IMR-90 (cell line): ENCODE measurements around the gene SIPA1. TPM values are rescaled to one million over a fixed set of nuclear protein-coding genes. Genes with fewer than 3 reads are reported as not detected.

Source experiments
- ATAC-seq: fragments of 200-7000 bp; cut with Tn5 transposase; 2 replicates; pipeline ENCODE4 v1.9.1; 2020; ENCODE audit warnings: low read depth, mild to moderate bottlenecking, moderate library complexity
- BruUV-seq: library from RNA; stranded (reverse); fragments of 400-500 nt; replicated peaks from 2 replicates; lab custom pipeline; 2021; lab: Mats Ljungman, UMichigan
- CTCF ChIA-PET: fragments of 300-600 bp; formaldehyde crosslinking; extraction: SDS; loops from one replicate; lab custom pipeline; 2021; ENCODE audit warnings: antibody characterized with exemption; lab: Yijun Ruan, JAX
- POLR2A ChIA-PET: fragments of 300-600 bp; sonication (Branson Sonifier 250); formaldehyde crosslinking; loops from one replicate; lab custom pipeline; 2022; ENCODE audit warnings: antibody characterized with exemption; ENCODE audit not compliant: unreplicated experiment; lab: Charles Lee
- DNase-seq: peaks from one replicate; pipeline ENCODE4 v3.0.0; 2013
- H2AFZ ChIP-seq: replicated peaks from 2 replicates; pipeline ENCODE3; 2013; ENCODE audit warnings: low read length, mild to moderate bottlenecking; ENCODE audit not compliant: poor library complexity
- H2AK5ac ChIP-seq: 2 replicates; pipeline ENCODE4 v1.6.1; 2013; ENCODE audit warnings: low read depth, low read length, inconsistent platforms
- H2AK9ac ChIP-seq: replicated peaks from 2 replicates; pipeline ENCODE3; 2013; ENCODE audit warnings: mild to moderate bottlenecking, low read depth, low read length, moderate library complexity; ENCODE audit not compliant: poor library complexity
- H2BK120ac ChIP-seq: 2 replicates; pipeline ENCODE4 v1.6.1; 2013; ENCODE audit warnings: low read depth, low read length, inconsistent platforms
- H2BK15ac ChIP-seq: 3 replicates; pipeline ENCODE4 v1.6.1; 2013; ENCODE audit warnings: low read depth, low read length, inconsistent platforms
- H2BK20ac ChIP-seq: 2 replicates; pipeline ENCODE4 v1.6.1; 2013; ENCODE audit warnings: low read depth, mild to moderate bottlenecking, inconsistent platforms, low read length, moderate library complexity
- H2BK5ac ChIP-seq: 2 replicates; pipeline ENCODE4 v1.6.1; 2013; ENCODE audit warnings: mild to moderate bottlenecking, low read depth, low read length, inconsistent platforms; ENCODE audit not compliant: poor library complexity, severe bottlenecking
- H3K14ac ChIP-seq: replicated peaks from 2 replicates; pipeline ENCODE4 v1.6.1; 2013; ENCODE audit warnings: low read depth, low read length, inconsistent platforms
- H3K18ac ChIP-seq: 2 replicates; pipeline ENCODE4 v1.6.1; 2013; ENCODE audit warnings: low read depth, low read length, control low read depth
- H3K23ac ChIP-seq: 2 replicates; pipeline ENCODE4 v1.6.1; 2013; ENCODE audit warnings: low read depth, low read length, inconsistent platforms
- H3K27ac ChIP-seq: 2 replicates; pipeline ENCODE4 v1.5.1; 2013; ENCODE audit warnings: mild to moderate bottlenecking, control low read depth, low read length; ENCODE audit not compliant: insufficient read depth
- H3K27me3 ChIP-seq: 2 replicates; pipeline ENCODE4 v1.6.1; 2013; ENCODE audit warnings: low read length; ENCODE audit not compliant: control insufficient read depth, insufficient read depth
- H3K36me3 ChIP-seq: 2 replicates; pipeline ENCODE4 v1.6.1; 2013; ENCODE audit warnings: low read length, mixed read lengths; ENCODE audit not compliant: control insufficient read depth, insufficient read depth
- H3K4ac ChIP-seq: 2 replicates; pipeline ENCODE4 v1.6.1; 2013; ENCODE audit warnings: low read depth, low read length, inconsistent platforms
- H3K4me1 ChIP-seq: 2 replicates; pipeline ENCODE4 v1.6.1; 2013; ENCODE audit warnings: low read length, mixed read lengths; ENCODE audit not compliant: control insufficient read depth, insufficient read depth
- H3K4me2 ChIP-seq: 2 replicates; pipeline ENCODE4 v1.6.1; 2013; ENCODE audit warnings: low read depth, mild to moderate bottlenecking, control low read depth, low read length, moderate library complexity
- H3K4me3 ChIP-seq: 2 replicates; pipeline ENCODE4 v1.5.1; 2013; ENCODE audit warnings: low read depth, mild to moderate bottlenecking, control low read depth, low read length, moderate library complexity; ENCODE audit not compliant: insufficient read depth
- H3K56ac ChIP-seq: 2 replicates; pipeline ENCODE4 v1.6.1; 2013; ENCODE audit warnings: low read length, inconsistent platforms; ENCODE audit not compliant: insufficient read depth; ENCODE audit errors: extremely low read depth
- H3K79me1 ChIP-seq, 2 experiments: 2 replicates each; pipeline ENCODE4 v1.6.1; 2013; ENCODE audit warnings: low read length in 2 of 2, inconsistent platforms in 1 of 2, low read depth in 1 of 2
- H3K9ac ChIP-seq: 2 replicates; pipeline ENCODE4 v1.6.1; 2013; ENCODE audit warnings: low read depth, low read length, control low read depth
- H3K9me1 ChIP-seq: 2 replicates; pipeline ENCODE4 v1.6.1; 2013; ENCODE audit warnings: low read length, inconsistent platforms; ENCODE audit not compliant: insufficient read depth
- H3K9me3 ChIP-seq: 2 replicates; pipeline ENCODE4 v1.6.1; 2013; ENCODE audit warnings: low read length; ENCODE audit not compliant: control insufficient read depth, insufficient read depth
- H4K20me1 ChIP-seq: 2 replicates; pipeline ENCODE4 v1.6.1; 2013; ENCODE audit warnings: low read length, inconsistent platforms; ENCODE audit not compliant: insufficient read depth
- H4K5ac ChIP-seq: 2 replicates; pipeline ENCODE4 v1.6.1; 2013; ENCODE audit warnings: mild to moderate bottlenecking, low read depth, low read length, control low read depth
- H4K8ac ChIP-seq, 2 experiments: 2 replicates each; pipeline ENCODE4 v1.6.1; 2013; ENCODE audit warnings: low read depth in 2 of 2, low read length in 2 of 2, control low read depth in 1 of 2, inconsistent platforms in 1 of 2
- H4K91ac ChIP-seq: 2 replicates; pipeline ENCODE4 v1.6.1; 2013; ENCODE audit warnings: low read depth, low read length, inconsistent platforms; ENCODE audit not compliant: insufficient read depth
- BHLHE40 ChIP-seq: fragments of 150-350 bp; IDR thresholded peaks from 2 replicates; pipeline ENCODE4 v1.6.1; 2016; ENCODE audit warnings: mild to moderate bottlenecking, low read depth, low read length
- CHD1 ChIP-seq: IDR thresholded peaks from 2 replicates; pipeline ENCODE4 v1.6.1; 2012; ENCODE audit warnings: low read depth, low read length, improper control_type of control experiment
- CTCF ChIP-seq: conservative IDR thresholded peaks from 2 replicates; pipeline ENCODE4 v1.5.1; 2012; ENCODE audit warnings: mild to moderate bottlenecking, low read depth, low read length, improper control_type of control experiment
- MAFK ChIP-seq: IDR thresholded peaks from 2 replicates; pipeline ENCODE4 v1.6.1; 2012; ENCODE audit warnings: low read depth, low read length, improper control_type of control experiment
- MAZ ChIP-seq: IDR thresholded peaks from 2 replicates; pipeline ENCODE4 v1.6.1; 2012; ENCODE audit warnings: low read depth, mild to moderate bottlenecking, low read length, improper control_type of control experiment, moderate library complexity, borderline replicate concordance
- MXI1 ChIP-seq: IDR thresholded peaks from 2 replicates; pipeline ENCODE4 v1.6.1; 2012; ENCODE audit warnings: low read depth, mild to moderate bottlenecking, low read length, moderate library complexity, borderline replicate concordance
- NFE2L2 ChIP-seq: fragments of 150-350 bp; IDR thresholded peaks from 2 replicates; pipeline ENCODE4 v1.6.1; 2016; ENCODE audit warnings: low read depth, mild to moderate bottlenecking, low read length
- SMC3 ChIP-seq: fragments of 150-350 bp; IDR thresholded peaks from 2 replicates; pipeline ENCODE4 v1.6.1; 2016; ENCODE audit warnings: low read depth, mild to moderate bottlenecking, antibody characterized with exemption, low read length, moderate library complexity
- WGBS, 2 experiments: methylation state at CpG; one replicate each; pipeline versions ENCODE4 v1.1.5 to v1.1.7; 2013; ENCODE audit warnings: missing lambda C conversion rate in 2 of 2; ENCODE audit not compliant: insufficient read length in 1 of 2; ENCODE audit errors: extremely low coverage in 2 of 2; 5-methylcytosine and 5-hydroxymethylcytosine counted together
- dilution Hi-C: fragments of 300-500 bp; cut with HindIII; formaldehyde crosslinking; loops from one replicate; pipeline ENCODE4 v1.14.3; 2018; ENCODE audit warnings: low sequenced_read_pairs; ENCODE audit not compliant: unreplicated experiment
- in situ Hi-C: fragments of 300-500 bp; cut with MboI; formaldehyde crosslinking; loops from 3 replicates; pipeline ENCODE4 v1.14.3; 2019; ENCODE audit warnings: low sequenced_read_pairs, inconsistent platforms, mixed read lengths
- intact Hi-C: fragments of 100-400 bp; cut with micrococcal nuclease; formaldehyde crosslinking; loops from 2 replicates; pipeline ENCODE4 v1.10.0; 2022
- polyA plus RNA-seq, 3 experiments: library from polyadenylated mRNA; depleted of rRNA; stranded (reverse); fragments of >200 nt; gene quantifications; 2 replicates each; pipeline ENCODE4 v1.2.3, GENCODE V29; 2012; ENCODE audit warnings: low replicate concordance in 1 of 3
- total RNA-seq: library from RNA; depleted of rRNA; stranded (reverse); fragments of >200 nt; gene quantifications from 2 replicates; pipeline ENCODE4 v1.2.3, GENCODE V29; 2012

The SIPA1 gene
- total and polyA plus RNA-seq, 2 of the 4 experiments (the other 2 are of a cell fraction): 10.6 to 39.7 TPM

DNA sequence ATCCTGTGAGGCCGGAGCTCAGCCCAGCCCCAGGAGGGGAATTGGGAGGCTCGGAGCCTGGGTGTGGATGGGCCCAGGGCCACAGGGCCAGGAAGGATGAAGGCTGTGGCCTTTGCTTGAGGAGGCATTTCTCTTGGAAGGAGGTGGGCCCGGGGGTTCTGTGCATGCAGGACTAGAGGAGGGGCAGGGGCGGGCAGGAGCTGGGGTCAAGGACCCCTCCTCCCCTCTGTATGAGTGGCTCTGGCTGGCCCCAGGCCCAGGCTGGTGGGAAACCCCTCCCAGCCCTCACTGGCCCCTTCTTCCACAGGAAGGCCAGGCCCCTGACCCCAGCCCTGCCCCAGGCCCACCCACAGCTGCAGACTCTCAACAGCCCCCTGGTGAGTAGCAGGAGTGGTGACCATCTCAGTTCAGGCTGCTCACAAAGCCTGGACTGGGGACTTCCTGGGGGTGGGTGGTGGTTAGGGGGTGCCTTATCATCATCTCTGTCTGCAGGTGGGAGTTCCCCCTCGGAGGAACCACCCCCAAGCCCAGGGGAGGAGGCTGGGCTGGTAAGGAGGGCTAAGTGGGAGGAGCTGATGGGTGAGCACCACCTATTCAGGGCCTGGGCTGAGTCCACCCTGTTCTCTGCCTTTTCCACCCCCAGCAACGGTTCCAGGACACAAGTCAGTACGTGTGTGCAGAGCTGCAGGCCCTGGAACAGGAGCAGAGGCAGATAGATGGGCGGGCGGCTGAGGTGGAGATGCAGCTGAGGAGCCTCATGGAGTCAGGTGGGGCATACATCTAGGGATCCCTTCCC, 48.3 kb upstream of the SIPA1 start:
- Histone ChIP-seq H3K14ac (no peak overlapping the region), H3K36me3 (peaks cover 32% of the 10 kb centered on the region), H3K9ac (no peak overlapping the region), H4K20me1 (peaks cover 9% of the 10 kb centered on the region), H2BK15ac (no peak overlapping the region), H3K23ac (no peak overlapping the region), H2AK5ac (no peak overlapping the region), H3K4ac (no peak overlapping the region), H4K5ac (no peak overlapping the region), H2AFZ (no peak overlapping the region), H4K8ac (no peak overlapping the region), H3K4me3 (no peak overlapping the region), H3K9me3 (no peaks in the 10 kb centered on the region), H2BK5ac (no peak overlapping the region), H4K91ac (no peak overlapping the region), H2BK120ac (no peak overlapping the region), H3K27me3 (no peaks in the 10 kb centered on the region), H3K9me1 (no peaks in the 10 kb centered on the region), H3K4me2 (no peak overlapping the region), H2BK20ac (no peak overlapping the region), H3K79me1 (peaks cover 0 to 16% of the 10 kb centered on the region in 2 experiments; a peak in 1 of 4 replicates), H3K27ac (no peak overlapping the region), H3K56ac (no peak overlapping the region), H3K4me1 (peaks cover 4% of the 10 kb centered on the region), H3K18ac (no peak overlapping the region), H2AK9ac (no peak overlapping the region)
- DNase-seq (no peak), ATAC-seq (no peak)
- no peak for TF ChIP-seq MXI1
- no peak for TF ChIP-seq MAZ
- TF ChIP-seq BHLHE40: no peak
- no peak for TF ChIP-seq CHD1
- no peak for TF ChIP-seq CTCF
- TF ChIP-seq SMC3: no peak
- no peak for TF ChIP-seq MAFK
- TF ChIP-seq NFE2L2: no peak
- ChIA-PET POLR2A (interaction anchor here (0.5 kb wide), 1 partner anchor 25 kb away, joined by 5 read pairs; no protein-coding TSS in a partner anchor), CTCF (interaction anchor here (0.9 kb wide), 1 partner anchor 49 kb away, joined by 4 read pairs; no protein-coding TSS in a partner anchor)
- BruUV-seq: no TSS peak
- no CpG with 5 or more reads among the region's 9 CpGs for WGBS, 2 experiments
- in situ Hi-C loops: no loop called here
- dilution Hi-C loops: no loop called here
- intact Hi-C loops: loop anchor here (2.0 kb wide), 1 partner anchor 13 kb away; the partner anchor contains the start of gene EHBP1L1
